ENCODE data around the gene LRIG3. TPM values are rescaled to one million over a fixed set of nuclear protein-coding genes. Genes with fewer than 3 reads are reported as not detected.

LRIG3 gene
- total and polyA plus RNA-seq, 9 of the 15 experiments (the other 6 are each of a cell fraction or from before 2014, with no cell fraction given): 0.18 TPM; not detected in 8

DNA sequence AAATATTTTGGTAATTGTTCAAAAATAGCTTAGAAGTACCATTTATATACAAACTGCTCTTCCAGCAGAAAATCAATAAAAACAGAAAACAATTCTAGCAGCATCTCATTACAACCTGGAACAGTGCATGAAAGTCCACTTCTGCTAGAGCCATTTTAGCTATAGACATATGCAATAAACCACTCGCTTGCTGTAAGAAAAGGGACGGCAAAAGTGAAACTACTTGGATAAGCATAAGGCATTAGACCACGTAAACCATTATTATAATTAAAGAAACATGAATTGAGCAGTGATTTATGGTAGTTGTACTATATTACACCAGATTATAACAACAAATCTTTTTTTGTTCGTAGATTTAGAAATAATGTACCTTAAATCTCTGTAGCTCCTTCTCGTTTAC is 48.7 kb downstream of the LRIG3 start:
- no peaks in the 10 kb centered on the region for H3K27me3 ChIP-seq (ENCODE audit: control insufficient read depth in 2 of 2, insufficient read depth in 2 of 2, low read length in 2 of 2)
- H3K4me3 ChIP-seq: no peak overlapping the region
- intact Hi-C loops (cut with micrococcal nuclease): no loop called here
- H3K9ac ChIP-seq (ENCODE audit: insufficient read depth in 1 of 2, low read depth in 2 of 2, low read length in 2 of 2): no peak overlapping the region
- ChIA-PET CTCF (ENCODE audit: low intra/inter-chr PET ratio) (no interaction called here), POLR2A (interaction anchor here (0.6 kb wide), 1 partner anchor 315 kb away, joined by 3 read pairs; no protein-coding TSS in a partner anchor)
- no peak overlapping the region for H2AFZ ChIP-seq (ENCODE audit: low read depth, low read length)
- ATAC-seq (no peak), FAIRE-seq (no peak), DNase-seq (ENCODE audit: extremely low read depth in 1 of 4, low spot score in 3 of 4) (no peak)
- no peaks in the 10 kb centered on the region for H4K20me1 ChIP-seq (replicated peaks; ENCODE audit: control insufficient read depth, insufficient read depth, low read length)
- no peaks in the 10 kb centered on the region for H3K9me3 ChIP-seq (replicated peaks; ENCODE audit: control insufficient read depth, insufficient read depth, low read depth, low read length)
- H3K9me1 ChIP-seq (ENCODE audit: control insufficient read depth, insufficient read depth, low read length): no peaks in the 10 kb centered on the region
- H3K27ac ChIP-seq (ENCODE audit: extremely low read depth, low read depth, low read length): no peak overlapping the region
- no TSS peak for BruUV-seq (replicated peaks)
- WGBS (ENCODE audit: insufficient coverage, low coverage, missing lambda C conversion rate): 2% methylated on average over 5 of the region's 5 CpGs
- no peaks in the 10 kb centered on the region for H3K4me1 ChIP-seq (replicated peaks in 1 of 2; ENCODE audit: control insufficient read depth in 2 of 2, insufficient read depth in 2 of 2, low read length in 2 of 2)
- H3K79me2 ChIP-seq (ENCODE audit: control insufficient read depth, insufficient read depth, low read length): no peaks in the 10 kb centered on the region
- H3K36me3 ChIP-seq (ENCODE audit: control insufficient read depth, insufficient read depth, low read length): no peaks in the 10 kb centered on the region
- H3K4me2 ChIP-seq (ENCODE audit: insufficient read depth, low read length): no peak overlapping the region
- in situ Hi-C loops (cut with MboI): no loop called here
- TF ChIP-seq ZNF707 (CRISPR knock-in tag; conservative IDR thresholded peaks at IDR 0.05) (no peak), TRIM24 (IDR thresholded peaks at IDR 0.05) (no peak), ELF1 (tag; IDR thresholded peaks at IDR 0.05) (no peak), ETV5 (CRISPR knock-in tag; IDR thresholded peaks at IDR 0.05; ENCODE audit: low read depth) (no peak), JUNB (CRISPR knock-in tag; conservative IDR thresholded peaks at IDR 0.05) (no peak), CBFB (CRISPR knock-in tag; IDR thresholded peaks at IDR 0.05) (no peak), OTX1 (CRISPR knock-in tag; IDR thresholded peaks at IDR 0.05) (no peak), CCAR2 (IDR thresholded peaks at IDR 0.05; ENCODE audit: low read depth, low read length) (no peak)
- TF ChIP-seq, protein P1, sequence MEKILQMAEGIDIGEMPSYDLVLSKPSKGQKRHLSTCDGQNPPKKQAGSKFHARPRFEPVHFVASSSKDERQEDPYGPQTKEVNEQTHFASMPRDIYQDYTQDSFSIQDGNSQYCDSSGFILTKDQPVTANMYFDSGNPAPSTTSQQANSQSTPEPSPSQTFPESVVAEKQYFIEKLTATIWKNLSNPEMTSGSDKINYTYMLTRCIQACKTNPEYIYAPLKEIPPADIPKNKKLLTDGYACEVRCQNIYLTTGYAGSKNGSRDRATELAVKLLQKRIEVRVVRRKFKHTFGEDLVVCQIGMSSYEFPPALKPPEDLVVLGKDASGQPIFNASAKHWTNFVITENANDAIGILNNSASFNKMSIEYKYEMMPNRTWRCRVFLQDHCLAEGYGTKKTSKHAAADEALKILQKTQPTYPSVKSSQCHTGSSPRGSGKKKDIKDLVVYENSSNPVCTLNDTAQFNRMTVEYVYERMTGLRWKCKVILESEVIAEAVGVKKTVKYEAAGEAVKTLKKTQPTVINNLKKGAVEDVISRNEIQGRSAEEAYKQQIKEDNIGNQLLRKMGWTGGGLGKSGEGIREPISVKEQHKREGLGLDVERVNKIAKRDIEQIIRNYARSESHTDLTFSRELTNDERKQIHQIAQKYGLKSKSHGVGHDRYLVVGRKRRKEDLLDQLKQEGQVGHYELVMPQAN (IDR thresholded peaks at IDR 0.05; ENCODE audit: borderline replicate concordance): no peak
- TF ChIP-seq, protein P2, sequence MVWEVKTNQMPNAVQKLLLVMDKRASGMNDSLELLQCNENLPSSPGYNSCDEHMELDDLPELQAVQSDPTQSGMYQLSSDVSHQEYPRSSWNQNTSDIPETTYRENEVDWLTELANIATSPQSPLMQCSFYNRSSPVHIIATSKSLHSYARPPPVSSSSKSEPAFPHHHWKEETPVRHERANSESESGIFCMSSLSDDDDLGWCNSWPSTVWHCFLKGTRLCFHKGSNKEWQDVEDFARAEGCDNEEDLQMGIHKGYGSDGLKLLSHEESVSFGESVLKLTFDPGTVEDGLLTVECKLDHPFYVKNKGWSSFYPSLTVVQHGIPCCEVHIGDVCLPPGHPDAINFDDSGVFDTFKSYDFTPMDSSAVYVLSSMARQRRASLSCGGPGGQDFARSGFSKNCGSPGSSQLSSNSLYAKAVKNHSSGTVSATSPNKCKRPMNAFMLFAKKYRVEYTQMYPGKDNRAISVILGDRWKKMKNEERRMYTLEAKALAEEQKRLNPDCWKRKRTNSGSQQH (CRISPR knock-in tag; IDR thresholded peaks at IDR 0.05): no peak

All from K562 (cell line).